ENCODE measurements around the gene RASGEF1C.
"Not testable (repeated sequence)": the region's sequence is repeated elsewhere in the genome, so short reads cannot be mapped to it uniquely, and the experiment has no call there.

The RASGEF1C gene

GRCh38 chr5:180215783-180216630, 7.0 kb upstream of the RASGEF1C start:
- DNase-seq (ENCODE audit: insufficient read length, low spot score) = no peak
- FAIRE-seq = no peak
- no peak for TF ChIP-seq POLR2A (IDR thresholded peaks at IDR 0.05; ENCODE audit: low read depth, low read length)

GRCh38 chr5:180214870-180215770, 6.1 kb upstream of the RASGEF1C start:
- no peak for DNase-seq (ENCODE audit: insufficient read length, low spot score)
- no peak for TF ChIP-seq POLR2A (IDR thresholded peaks at IDR 0.05; ENCODE audit: low read depth, low read length)
- FAIRE-seq = no peak

DNA sequence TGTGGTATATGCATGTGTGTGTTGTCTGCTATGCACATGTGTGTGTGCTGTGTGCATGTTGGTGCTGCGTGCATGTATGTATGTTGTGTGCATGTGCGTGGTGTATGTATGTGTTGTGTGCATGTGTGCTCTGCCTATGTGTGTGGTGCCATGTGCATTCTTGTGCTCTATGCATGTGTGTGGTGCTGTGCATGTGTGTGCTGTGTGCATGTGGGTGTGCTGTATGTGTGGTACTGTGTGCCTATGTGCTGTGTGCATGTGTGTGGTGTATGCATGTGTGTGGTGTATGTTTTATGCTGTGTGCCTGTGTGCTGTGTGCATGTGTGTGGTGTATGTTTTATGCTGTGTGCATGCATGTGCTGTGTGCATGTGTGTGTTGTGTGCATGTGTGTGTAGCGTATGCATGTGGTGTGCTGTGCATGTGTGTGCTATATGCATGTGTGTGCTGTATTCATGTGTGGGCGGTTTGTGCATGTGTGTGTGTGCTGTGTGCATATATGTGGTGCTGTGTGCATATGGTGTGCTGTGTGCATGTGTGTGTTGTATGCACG, 4.7 kb upstream of the RASGEF1C start:
- TF ChIP-seq POLR2A (IDR thresholded peaks at IDR 0.05; ENCODE audit: low read depth, low read length) = no peak
- DNase-seq (ENCODE audit: insufficient read length, low spot score) = no peak
- no peak for FAIRE-seq

GRCh38 chr5:180213256-180213600, 4.2 kb upstream of the RASGEF1C start:
- FAIRE-seq (no peak), DNase-seq (ENCODE audit: insufficient read length, low spot score) (no peak)
- no peak for TF ChIP-seq POLR2A (IDR thresholded peaks at IDR 0.05; ENCODE audit: low read depth, low read length)

DNA sequence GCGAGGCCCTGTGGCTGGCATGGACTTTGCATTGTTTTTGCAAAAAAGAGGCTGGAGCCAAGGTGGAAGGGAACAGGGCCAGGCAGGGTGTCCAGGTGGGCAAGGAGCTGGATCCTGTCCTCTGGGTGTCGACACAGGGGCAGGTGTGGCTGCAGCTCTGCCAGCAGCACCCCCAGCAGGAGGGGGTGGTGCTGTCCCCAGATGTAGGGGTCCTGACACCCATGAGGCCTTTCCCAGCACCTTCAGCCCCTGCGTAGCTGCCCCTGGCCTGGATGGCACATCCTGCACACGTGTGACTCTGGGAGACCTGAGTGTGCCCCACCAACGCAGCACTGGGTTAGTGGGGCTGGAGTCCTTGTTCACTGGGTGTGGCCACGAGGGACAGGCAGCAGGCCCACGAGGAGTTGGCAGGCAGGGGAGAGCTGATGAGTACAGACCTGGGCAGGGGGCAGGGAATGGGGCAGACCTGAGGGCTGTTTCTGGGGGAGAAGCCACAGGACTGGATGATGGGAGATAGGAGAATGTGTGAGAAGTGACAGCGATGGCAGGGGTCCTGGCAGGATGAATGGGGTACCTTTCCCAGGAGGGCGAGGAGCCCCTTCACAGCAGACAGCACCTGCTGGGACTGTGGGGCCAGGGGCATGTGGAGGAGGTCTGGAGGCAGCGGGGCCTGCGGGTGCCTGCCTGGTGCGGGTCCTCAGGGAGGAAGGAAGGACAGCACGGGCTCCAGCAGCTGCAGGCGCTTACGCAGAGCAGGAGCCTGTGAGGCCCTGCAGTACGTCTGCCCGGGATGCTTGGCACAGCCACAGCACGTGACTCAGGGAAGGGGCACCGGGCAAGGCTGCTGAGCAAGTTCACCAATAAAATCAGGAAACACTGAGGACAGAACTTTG, 3.6 kb upstream of the RASGEF1C start:
- FAIRE-seq (no peak), DNase-seq (ENCODE audit: insufficient read length, low spot score) (no peak)
- TF ChIP-seq POLR2A (IDR thresholded peaks at IDR 0.05; ENCODE audit: low read depth, low read length) = no peak

- DNase-seq (ENCODE audit: insufficient read length, low spot score) = no peak
- TF ChIP-seq POLR2A (IDR thresholded peaks at IDR 0.05; ENCODE audit: low read depth, low read length) = no peak
- no peak for FAIRE-seq
Observed at GRCh38 chr5:180211761-180212035, 2.7 kb upstream of the RASGEF1C start.

DNA sequence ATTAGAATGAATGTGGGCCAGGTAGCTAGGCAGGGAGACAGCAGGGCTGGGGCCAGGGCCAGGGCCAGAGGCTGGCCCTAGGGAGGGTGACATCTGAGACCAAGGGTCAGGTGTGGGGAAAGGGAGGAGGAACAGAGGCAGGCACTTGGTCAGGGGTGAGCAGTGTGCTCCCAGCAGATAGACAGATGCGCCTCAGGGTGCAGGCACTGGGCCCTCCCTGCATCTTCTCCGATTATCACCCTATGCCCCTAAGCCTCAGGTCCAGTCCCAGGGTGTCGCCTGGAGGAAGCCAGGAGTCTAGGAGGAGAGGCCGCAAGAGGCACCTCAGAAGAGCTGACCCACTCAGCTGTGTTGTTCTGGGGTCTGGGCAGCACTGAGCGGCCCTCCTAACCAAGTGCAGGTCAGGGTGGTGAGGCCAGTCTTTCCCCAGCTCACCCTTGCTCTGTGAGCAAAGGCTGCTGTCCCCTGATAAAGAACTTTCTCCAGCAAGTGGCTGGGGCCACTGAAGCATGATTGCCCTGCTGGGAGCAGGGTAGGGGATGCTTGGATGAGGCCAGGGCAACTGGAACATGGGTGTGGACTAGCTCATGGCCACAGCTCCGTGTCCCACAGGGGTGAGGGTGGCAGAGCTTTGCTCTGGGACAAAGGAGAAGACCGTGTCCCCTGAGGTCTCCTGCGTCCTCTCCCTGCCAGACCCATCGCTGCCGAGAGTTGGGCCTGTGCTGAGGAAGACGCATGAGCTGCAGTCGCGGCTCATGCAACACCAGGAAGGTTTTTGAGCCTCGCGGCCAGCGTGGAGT, 2.1 kb upstream of the RASGEF1C start:
- DNase-seq (ENCODE audit: insufficient read length, low spot score) = no peak
- no peak for FAIRE-seq
- no peak for TF ChIP-seq POLR2A (IDR thresholded peaks at IDR 0.05; ENCODE audit: low read depth, low read length)

DNA sequence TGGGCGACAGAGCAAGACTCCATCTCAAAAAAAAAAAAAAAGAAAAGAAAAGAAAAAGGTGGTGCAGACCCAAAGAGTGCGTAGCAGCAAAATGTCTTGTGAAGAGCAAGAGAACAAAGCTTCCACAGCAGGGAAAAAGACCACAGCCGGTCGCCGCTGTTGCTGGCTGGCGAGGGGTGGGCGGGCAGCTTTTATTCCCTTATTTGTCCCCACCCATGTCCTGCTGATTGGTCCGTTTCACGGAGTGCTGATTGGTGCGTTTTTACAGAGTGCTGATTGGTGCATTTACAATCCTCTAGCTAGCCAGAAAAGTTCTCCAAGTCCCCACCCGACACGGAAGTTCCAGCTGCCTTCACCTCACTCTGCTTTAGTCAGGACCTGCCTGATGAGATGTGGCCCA, 1.1 kb upstream of the RASGEF1C start:
- DNase-seq (ENCODE audit: insufficient read length, low spot score); FAIRE-seq: not testable (repeated sequence)

- TF ChIP-seq POLR2A (IDR thresholded peaks at IDR 0.05; ENCODE audit: low read depth, low read length) = no peak
- DNase-seq (ENCODE audit: insufficient read length, low spot score) (no peak), FAIRE-seq (no peak)
Observed at GRCh38 chr5:180208435-180209081, 453 bp downstream of the RASGEF1C start.

GRCh38 chr5:180208038-180208434, 975 bp downstream of the RASGEF1C start:
- TF ChIP-seq POLR2A (IDR thresholded peaks at IDR 0.05; ENCODE audit: low read depth, low read length) = no peak
- FAIRE-seq (no peak), DNase-seq (ENCODE audit: insufficient read length, low spot score) (no peak)

DNA sequence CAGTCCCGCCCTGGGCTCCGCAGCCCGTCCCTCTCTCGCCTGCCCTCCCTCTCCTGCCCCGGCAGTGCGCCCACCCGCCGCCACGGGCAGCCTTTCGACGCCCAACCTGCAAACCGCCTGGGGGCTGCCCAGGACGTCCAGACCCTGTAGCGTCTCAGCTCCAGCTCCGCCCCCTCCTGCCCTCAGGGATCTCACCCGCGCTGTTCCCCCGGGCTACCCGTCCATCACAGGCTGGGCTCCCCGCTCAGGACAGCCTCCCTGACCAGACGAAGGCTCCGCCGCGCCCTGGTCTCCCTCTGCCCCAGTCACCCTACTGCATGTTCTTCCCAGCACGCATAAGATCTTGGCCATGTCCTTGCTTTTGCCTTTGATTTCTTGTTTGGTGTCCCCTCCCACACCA, 1.4 kb downstream of the RASGEF1C start:
- no peak for FAIRE-seq
- TF ChIP-seq POLR2A (IDR thresholded peaks at IDR 0.05; ENCODE audit: low read depth, low read length) = no peak
- no peak for DNase-seq (ENCODE audit: insufficient read length, low spot score)

GRCh38 chr5:180206993-180207392, 2.0 kb downstream of the RASGEF1C start:
- FAIRE-seq (no peak), DNase-seq (ENCODE audit: insufficient read length, low spot score) (no peak)
- TF ChIP-seq POLR2A (IDR thresholded peaks at IDR 0.05; ENCODE audit: low read depth, low read length) = no peak

DNA sequence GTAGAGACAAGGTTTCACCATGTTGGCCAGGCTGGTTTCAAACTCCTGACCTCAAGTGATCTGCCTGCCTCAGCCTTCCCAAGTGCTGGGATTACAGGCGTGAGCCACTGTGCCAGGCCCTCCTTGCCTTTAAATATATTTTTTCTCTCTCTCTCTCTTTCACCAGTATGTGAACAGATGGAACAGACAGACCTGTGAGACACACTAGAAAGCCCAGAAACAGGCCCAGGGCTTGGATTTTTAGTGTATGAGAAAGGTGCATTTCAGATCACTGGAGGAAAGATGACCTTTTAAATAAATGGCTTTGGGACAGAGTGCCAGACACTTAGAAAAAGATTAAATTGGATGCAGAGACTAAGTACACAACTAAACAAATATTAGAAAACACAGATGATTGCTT, 3.1 kb downstream of the RASGEF1C start:
- no peak for TF ChIP-seq POLR2A (IDR thresholded peaks at IDR 0.05; ENCODE audit: low read depth, low read length)
- FAIRE-seq (no peak), DNase-seq (ENCODE audit: insufficient read length, low spot score) (no peak)

All from H54 (cell line).